Measurements from ENCODE around the gene RAP1GDS1.

Gene RAP1GDS1

DNA sequence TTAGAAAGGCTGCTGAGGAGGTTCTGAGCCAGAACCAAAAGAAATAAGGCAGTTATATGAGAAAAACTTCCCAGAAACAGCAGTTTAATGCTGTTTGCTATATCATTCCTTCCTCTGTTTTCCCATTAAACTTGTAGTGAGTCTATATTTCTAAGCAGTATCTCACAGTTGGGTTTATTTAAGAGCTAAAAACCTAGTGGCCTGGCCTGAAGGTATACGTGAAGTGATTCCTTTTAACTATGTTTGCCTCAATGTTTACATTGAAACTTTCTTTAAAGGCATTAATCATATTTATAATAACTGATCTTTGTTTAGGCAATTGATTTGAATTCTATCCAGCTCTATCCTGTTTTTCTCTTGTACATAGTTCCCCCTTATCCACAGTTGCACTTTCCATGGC is 19.1 kb upstream of the RAP1GDS1 start (continued):
- TF ChIP-seq, protein P1, sequence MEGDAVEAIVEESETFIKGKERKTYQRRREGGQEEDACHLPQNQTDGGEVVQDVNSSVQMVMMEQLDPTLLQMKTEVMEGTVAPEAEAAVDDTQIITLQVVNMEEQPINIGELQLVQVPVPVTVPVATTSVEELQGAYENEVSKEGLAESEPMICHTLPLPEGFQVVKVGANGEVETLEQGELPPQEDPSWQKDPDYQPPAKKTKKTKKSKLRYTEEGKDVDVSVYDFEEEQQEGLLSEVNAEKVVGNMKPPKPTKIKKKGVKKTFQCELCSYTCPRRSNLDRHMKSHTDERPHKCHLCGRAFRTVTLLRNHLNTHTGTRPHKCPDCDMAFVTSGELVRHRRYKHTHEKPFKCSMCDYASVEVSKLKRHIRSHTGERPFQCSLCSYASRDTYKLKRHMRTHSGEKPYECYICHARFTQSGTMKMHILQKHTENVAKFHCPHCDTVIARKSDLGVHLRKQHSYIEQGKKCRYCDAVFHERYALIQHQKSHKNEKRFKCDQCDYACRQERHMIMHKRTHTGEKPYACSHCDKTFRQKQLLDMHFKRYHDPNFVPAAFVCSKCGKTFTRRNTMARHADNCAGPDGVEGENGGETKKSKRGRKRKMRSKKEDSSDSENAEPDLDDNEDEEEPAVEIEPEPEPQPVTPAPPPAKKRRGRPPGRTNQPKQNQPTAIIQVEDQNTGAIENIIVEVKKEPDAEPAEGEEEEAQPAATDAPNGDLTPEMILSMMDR (tag by site-specific recombination; IDR thresholded peaks at IDR 0.05) = no peak

DNA sequence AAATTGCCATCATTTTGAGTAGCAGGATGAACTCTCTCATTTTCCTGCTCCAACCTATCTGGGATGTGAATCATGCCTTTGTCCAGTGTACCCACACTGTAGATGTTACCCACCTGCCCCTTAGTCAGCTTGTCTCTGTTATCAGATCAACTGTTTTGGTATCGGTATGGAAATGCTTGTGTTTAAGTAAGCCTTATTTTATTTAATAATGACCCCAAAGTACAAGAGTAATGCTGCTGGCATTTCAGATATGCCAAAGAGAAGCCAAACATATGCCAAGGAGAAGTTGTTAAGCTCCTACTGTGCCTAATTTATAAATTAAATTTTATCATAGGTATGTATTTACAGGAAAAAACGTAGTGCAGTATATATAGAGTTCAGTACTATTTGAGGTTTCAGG is 18.6 kb upstream of the RAP1GDS1 start:
- TF ChIP-seq ZNF626 (tag by site-specific recombination; IDR thresholded peaks at IDR 0.05) (no peak), ZNF621 (tag by site-specific recombination; IDR thresholded peaks at IDR 0.05) (no peak), REPIN1 (tag by site-specific recombination; IDR thresholded peaks at IDR 0.05; ENCODE audit: low read depth) (no peak), GLI2 (tag by site-specific recombination; IDR thresholded peaks at IDR 0.05; ENCODE audit: borderline replicate concordance, low read depth) (no peak), ZNF529 (tag by site-specific recombination; IDR thresholded peaks at IDR 0.05; ENCODE audit: insufficient replicate concordance) (no peak), SP3 (tag by site-specific recombination; IDR thresholded peaks at IDR 0.05) (no peak), ZIC2 (tag by site-specific recombination; IDR thresholded peaks at IDR 0.05) (no peak), ZNF416 (tag by site-specific recombination; IDR thresholded peaks at IDR 0.05) (no peak), ZNF214 (tag by site-specific recombination; IDR thresholded peaks at IDR 0.05; ENCODE audit: borderline replicate concordance) (no peak), ZNF473 (tag by site-specific recombination; IDR thresholded peaks at IDR 0.05) (no peak), ZNF768 (tag by site-specific recombination; IDR thresholded peaks at IDR 0.05) (no peak)
- TF ChIP-seq, protein P2, sequence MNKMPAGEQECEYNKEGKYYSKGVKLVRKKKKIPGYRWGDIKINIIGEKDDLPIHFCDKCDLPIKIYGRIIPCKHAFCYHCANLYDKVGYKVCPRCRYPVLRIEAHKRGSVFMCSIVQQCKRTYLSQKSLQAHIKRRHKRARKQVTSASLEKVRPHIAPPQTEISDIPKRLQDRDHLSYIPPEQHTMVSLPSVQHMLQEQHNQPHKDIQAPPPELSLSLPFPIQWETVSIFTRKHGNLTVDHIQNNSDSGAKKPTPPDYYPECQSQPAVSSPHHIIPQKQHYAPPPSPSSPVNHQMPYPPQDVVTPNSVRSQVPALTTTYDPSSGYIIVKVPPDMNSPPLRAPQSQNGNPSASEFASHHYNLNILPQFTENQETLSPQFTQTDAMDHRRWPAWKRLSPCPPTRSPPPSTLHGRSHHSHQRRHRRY (tag by site-specific recombination; IDR thresholded peaks at IDR 0.05) = no peak
- TF ChIP-seq, protein P3, sequence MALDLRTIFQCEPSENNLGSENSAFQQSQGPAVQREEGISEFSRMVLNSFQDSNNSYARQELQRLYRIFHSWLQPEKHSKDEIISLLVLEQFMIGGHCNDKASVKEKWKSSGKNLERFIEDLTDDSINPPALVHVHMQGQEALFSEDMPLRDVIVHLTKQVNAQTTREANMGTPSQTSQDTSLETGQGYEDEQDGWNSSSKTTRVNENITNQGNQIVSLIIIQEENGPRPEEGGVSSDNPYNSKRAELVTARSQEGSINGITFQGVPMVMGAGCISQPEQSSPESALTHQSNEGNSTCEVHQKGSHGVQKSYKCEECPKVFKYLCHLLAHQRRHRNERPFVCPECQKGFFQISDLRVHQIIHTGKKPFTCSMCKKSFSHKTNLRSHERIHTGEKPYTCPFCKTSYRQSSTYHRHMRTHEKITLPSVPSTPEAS (tag by site-specific recombination; IDR thresholded peaks at IDR 0.05) = no peak
- TF ChIP-seq, protein P4, sequence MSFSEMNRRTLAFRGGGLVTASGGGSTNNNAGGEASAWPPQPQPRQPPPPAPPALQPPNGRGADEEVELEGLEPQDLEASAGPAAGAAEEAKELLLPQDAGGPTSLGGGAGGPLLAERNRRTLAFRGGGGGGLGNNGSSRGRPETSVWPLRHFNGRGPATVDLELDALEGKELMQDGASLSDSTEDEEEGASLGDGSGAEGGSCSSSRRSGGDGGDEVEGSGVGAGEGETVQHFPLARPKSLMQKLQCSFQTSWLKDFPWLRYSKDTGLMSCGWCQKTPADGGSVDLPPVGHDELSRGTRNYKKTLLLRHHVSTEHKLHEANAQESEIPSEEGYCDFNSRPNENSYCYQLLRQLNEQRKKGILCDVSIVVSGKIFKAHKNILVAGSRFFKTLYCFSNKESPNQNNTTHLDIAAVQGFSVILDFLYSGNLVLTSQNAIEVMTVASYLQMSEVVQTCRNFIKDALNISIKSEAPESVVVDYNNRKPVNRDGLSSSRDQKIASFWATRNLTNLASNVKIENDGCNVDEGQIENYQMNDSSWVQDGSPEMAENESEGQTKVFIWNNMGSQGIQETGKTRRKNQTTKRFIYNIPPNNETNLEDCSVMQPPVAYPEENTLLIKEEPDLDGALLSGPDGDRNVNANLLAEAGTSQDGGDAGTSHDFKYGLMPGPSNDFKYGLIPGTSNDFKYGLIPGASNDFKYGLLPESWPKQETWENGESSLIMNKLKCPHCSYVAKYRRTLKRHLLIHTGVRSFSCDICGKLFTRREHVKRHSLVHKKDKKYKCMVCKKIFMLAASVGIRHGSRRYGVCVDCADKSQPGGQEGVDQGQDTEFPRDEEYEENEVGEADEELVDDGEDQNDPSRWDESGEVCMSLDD (tag by site-specific recombination; IDR thresholded peaks at IDR 0.05) = no peak
- TF ChIP-seq, protein P5, sequence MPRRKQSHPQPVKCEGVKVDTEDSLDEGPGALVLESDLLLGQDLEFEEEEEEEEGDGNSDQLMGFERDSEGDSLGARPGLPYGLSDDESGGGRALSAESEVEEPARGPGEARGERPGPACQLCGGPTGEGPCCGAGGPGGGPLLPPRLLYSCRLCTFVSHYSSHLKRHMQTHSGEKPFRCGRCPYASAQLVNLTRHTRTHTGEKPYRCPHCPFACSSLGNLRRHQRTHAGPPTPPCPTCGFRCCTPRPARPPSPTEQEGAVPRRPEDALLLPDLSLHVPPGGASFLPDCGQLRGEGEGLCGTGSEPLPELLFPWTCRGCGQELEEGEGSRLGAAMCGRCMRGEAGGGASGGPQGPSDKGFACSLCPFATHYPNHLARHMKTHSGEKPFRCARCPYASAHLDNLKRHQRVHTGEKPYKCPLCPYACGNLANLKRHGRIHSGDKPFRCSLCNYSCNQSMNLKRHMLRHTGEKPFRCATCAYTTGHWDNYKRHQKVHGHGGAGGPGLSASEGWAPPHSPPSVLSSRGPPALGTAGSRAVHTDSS (tag by site-specific recombination; IDR thresholded peaks at IDR 0.05) = no peak
- Histone ChIP-seq H3K4me1 (ENCODE audit: control insufficient read depth, insufficient read depth, low read length) (no peaks in the 10 kb centered on the region), H3K27ac (ENCODE audit: extremely low read depth, low read depth, low read length) (no peak overlapping the region), H3K9me3 (ENCODE audit: control insufficient read depth, insufficient read depth, low read depth, low read length) (no peaks in the 10 kb centered on the region), H3K4me3 (ENCODE audit: low read depth, low read length) (no peak overlapping the region), H3K36me3 (ENCODE audit: control insufficient read depth in 2 of 2, insufficient read depth in 1 of 2, low read length in 2 of 2) (no peaks in the 10 kb centered on the region)
- ChIA-PET POLR2A (no interaction called here), CTCF (no interaction called here)
